Measurements from ENCODE around the gene SMIM23.

SMIM23 gene

GRCh38 chr5:171830686-171831085 is 45.1 kb downstream of the SMIM23 start:
- no peaks in the 10 kb centered on the region for H3F3A ChIP-seq (ENCODE audit: insufficient read depth, low read length)
- TF ChIP-seq EZH2phosphoT487 (IDR thresholded peaks at IDR 0.05; ENCODE audit: low read length) (no peak), EZH2 (optimal IDR thresholded peaks at IDR 0.05; ENCODE audit: low read depth, low read length) (no peak)
- TF ChIP-seq, protein P1, sequence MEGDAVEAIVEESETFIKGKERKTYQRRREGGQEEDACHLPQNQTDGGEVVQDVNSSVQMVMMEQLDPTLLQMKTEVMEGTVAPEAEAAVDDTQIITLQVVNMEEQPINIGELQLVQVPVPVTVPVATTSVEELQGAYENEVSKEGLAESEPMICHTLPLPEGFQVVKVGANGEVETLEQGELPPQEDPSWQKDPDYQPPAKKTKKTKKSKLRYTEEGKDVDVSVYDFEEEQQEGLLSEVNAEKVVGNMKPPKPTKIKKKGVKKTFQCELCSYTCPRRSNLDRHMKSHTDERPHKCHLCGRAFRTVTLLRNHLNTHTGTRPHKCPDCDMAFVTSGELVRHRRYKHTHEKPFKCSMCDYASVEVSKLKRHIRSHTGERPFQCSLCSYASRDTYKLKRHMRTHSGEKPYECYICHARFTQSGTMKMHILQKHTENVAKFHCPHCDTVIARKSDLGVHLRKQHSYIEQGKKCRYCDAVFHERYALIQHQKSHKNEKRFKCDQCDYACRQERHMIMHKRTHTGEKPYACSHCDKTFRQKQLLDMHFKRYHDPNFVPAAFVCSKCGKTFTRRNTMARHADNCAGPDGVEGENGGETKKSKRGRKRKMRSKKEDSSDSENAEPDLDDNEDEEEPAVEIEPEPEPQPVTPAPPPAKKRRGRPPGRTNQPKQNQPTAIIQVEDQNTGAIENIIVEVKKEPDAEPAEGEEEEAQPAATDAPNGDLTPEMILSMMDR (IDR thresholded peaks at IDR 0.05; ENCODE audit: low read length), result no peak
- no peaks in the 10 kb centered on the region for H3K9me2 ChIP-seq (replicated peaks; ENCODE audit: insufficient read depth, low read length)
- H3K4me2 ChIP-seq (ENCODE audit: low read depth, low read length), result no peak overlapping the region
- no peaks in the 10 kb centered on the region for H3K4me1 ChIP-seq (ENCODE audit: low read length)
- no peak overlapping the region for H3K4me3 ChIP-seq (ENCODE audit: low read length)
- no peak overlapping the region for H2AFZ ChIP-seq (ENCODE audit: low read length)
- no peaks in the 10 kb centered on the region for H3K79me2 ChIP-seq (ENCODE audit: low read length)
- H4K20me1 ChIP-seq (ENCODE audit: insufficient read depth, low read length), result no peaks in the 10 kb centered on the region
- H3K27ac ChIP-seq (ENCODE audit: low read length), result no peak overlapping the region
- H3K9ac ChIP-seq (ENCODE audit: low read length), result no peak overlapping the region
- no peaks in the 10 kb centered on the region for H3K27me3 ChIP-seq (replicated peaks; ENCODE audit: insufficient read depth, low read length)
- no peak for DNase-seq
- H3K36me3 ChIP-seq (replicated peaks; ENCODE audit: insufficient read depth, low read length), result no peaks in the 10 kb centered on the region
- no peaks in the 10 kb centered on the region for H3K9me3 ChIP-seq (replicated peaks; ENCODE audit: insufficient read depth, low read length)

- no peaks in the 10 kb centered on the region for H3K4me1 ChIP-seq (ENCODE audit: low read length)
- no peak overlapping the region for H2AFZ ChIP-seq (ENCODE audit: low read length)
- H3K4me3 ChIP-seq (ENCODE audit: low read length), result no peak overlapping the region
- no peaks in the 10 kb centered on the region for H3F3A ChIP-seq (ENCODE audit: insufficient read depth, low read length)
- no peak overlapping the region for H3K27ac ChIP-seq (ENCODE audit: low read length)
- no peak overlapping the region for H3K9ac ChIP-seq (ENCODE audit: low read length)
- no peak for DNase-seq
- no peaks in the 10 kb centered on the region for H4K20me1 ChIP-seq (ENCODE audit: insufficient read depth, low read length)
- H3K36me3 ChIP-seq (replicated peaks; ENCODE audit: insufficient read depth, low read length), result no peaks in the 10 kb centered on the region
- H3K79me2 ChIP-seq (ENCODE audit: low read length), result no peaks in the 10 kb centered on the region
- TF ChIP-seq EZH2 (optimal IDR thresholded peaks at IDR 0.05; ENCODE audit: low read depth, low read length) (no peak), EZH2phosphoT487 (IDR thresholded peaks at IDR 0.05; ENCODE audit: low read length) (no peak)
- TF ChIP-seq, protein P1 (IDR thresholded peaks at IDR 0.05; ENCODE audit: low read length), result no peak
- H3K9me3 ChIP-seq (replicated peaks; ENCODE audit: insufficient read depth, low read length), result no peaks in the 10 kb centered on the region
- H3K9me2 ChIP-seq (replicated peaks; ENCODE audit: insufficient read depth, low read length), result no peaks in the 10 kb centered on the region
- H3K27me3 ChIP-seq (replicated peaks; ENCODE audit: insufficient read depth, low read length), result no peaks in the 10 kb centered on the region
- H3K4me2 ChIP-seq (ENCODE audit: low read depth, low read length), result no peak overlapping the region
Observed at GRCh38 chr5:171832775-171833174, 47.2 kb downstream of the SMIM23 start.

GRCh38 chr5:171834461-171834860 is 48.8 kb downstream of the SMIM23 start:
- H4K20me1 ChIP-seq (ENCODE audit: insufficient read depth, low read length), result no peaks in the 10 kb centered on the region
- H3K9ac ChIP-seq (ENCODE audit: low read length), result no peak overlapping the region
- no peaks in the 10 kb centered on the region for H3K27me3 ChIP-seq (replicated peaks; ENCODE audit: insufficient read depth, low read length)
- no peaks in the 10 kb centered on the region for H3K4me1 ChIP-seq (ENCODE audit: low read length)
- H2AFZ ChIP-seq (ENCODE audit: low read length), result no peak overlapping the region
- no peaks in the 10 kb centered on the region for H3K9me2 ChIP-seq (replicated peaks; ENCODE audit: insufficient read depth, low read length)
- H3K27ac ChIP-seq (ENCODE audit: low read length), result no peak overlapping the region
- no peak for DNase-seq
- H3K4me3 ChIP-seq (ENCODE audit: low read length), result no peak overlapping the region
- TF ChIP-seq, protein P1 (IDR thresholded peaks at IDR 0.05; ENCODE audit: low read length), result no peak
- TF ChIP-seq EZH2 (optimal IDR thresholded peaks at IDR 0.05; ENCODE audit: low read depth, low read length), result no peak
- H3K79me2 ChIP-seq (ENCODE audit: low read length), result no peaks in the 10 kb centered on the region
- H3K36me3 ChIP-seq (replicated peaks; ENCODE audit: insufficient read depth, low read length), result no peaks in the 10 kb centered on the region
- H3K9me3 ChIP-seq (replicated peaks; ENCODE audit: insufficient read depth, low read length), result no peaks in the 10 kb centered on the region
- H3F3A ChIP-seq (ENCODE audit: insufficient read depth, low read length), result no peaks in the 10 kb centered on the region
- H3K4me2 ChIP-seq (ENCODE audit: low read depth, low read length), result no peak overlapping the region
